MCF 10A (cell line): Measurements from ENCODE around the gene GEMIN2. TPM values are rescaled to one million over a fixed set of nuclear protein-coding genes. Genes with fewer than 3 reads are reported as not detected.
"Not testable (repeated sequence)": the region's sequence is repeated elsewhere in the genome, so short reads cannot be mapped to it uniquely, and the experiment has no call there.

Experiments used
- BruUV-seq: library from RNA; stranded (reverse); fragments of 400-500 nt; replicated peaks from 2 replicates; lab custom pipeline; 2021; lab: Mats Ljungman, UMichigan
- CTCF ChIA-PET: fragments of 300-600 bp; sonication (Branson Sonifier 250); formaldehyde crosslinking; extraction: SDS; loops from one replicate; lab custom pipeline; 2021; ENCODE audit warnings: antibody characterized with exemption, inconsistent platforms; lab: Yijun Ruan, JAX
- POLR2A ChIA-PET: fragments of 300-600, 350-650 bp; sonication (Branson Sonifier 250); formaldehyde crosslinking; extraction: SDS; loops from one replicate; lab custom pipeline; 2020; ENCODE audit warnings: antibody characterized with exemption, inconsistent platforms; lab: Yijun Ruan, JAX
- DNase-seq: peaks from one replicate; pipeline ENCODE4 v3.0.0-alpha.2; 2018; ENCODE audit not compliant: unreplicated experiment
- H3K27ac Mint-ChIP-seq: one replicate; pipeline ENCODE4 v1.8.0; 2022; ENCODE audit warnings: mild to moderate bottlenecking, low read depth, mixed read lengths; ENCODE audit not compliant: unreplicated experiment
- H3K27me3 Mint-ChIP-seq: one replicate; pipeline ENCODE4 v1.8.0; 2022; ENCODE audit warnings: mixed read lengths; ENCODE audit not compliant: insufficient read depth, unreplicated experiment
- H3K36me3 Mint-ChIP-seq: one replicate; pipeline ENCODE4 v1.8.0; 2022; ENCODE audit warnings: mild to moderate bottlenecking, moderate library complexity, mixed read lengths; ENCODE audit not compliant: insufficient read depth, unreplicated experiment
- H3K4me1 Mint-ChIP-seq: one replicate; pipeline ENCODE4 v1.8.0; 2022; ENCODE audit warnings: mixed read lengths; ENCODE audit not compliant: insufficient read depth, unreplicated experiment
- H3K4me3 Mint-ChIP-seq: one replicate; pipeline ENCODE4 v1.8.0; 2022; ENCODE audit warnings: mild to moderate bottlenecking, moderate library complexity, mixed read lengths; ENCODE audit not compliant: unreplicated experiment
- H3K9me3 Mint-ChIP-seq: one replicate; pipeline ENCODE4 v1.8.0; 2022; ENCODE audit warnings: mixed read lengths; ENCODE audit not compliant: unreplicated experiment
- intact Hi-C: fragments of 100-400 bp; cut with micrococcal nuclease; formaldehyde crosslinking; loops from 2 replicates; pipeline ENCODE4 v1.14.1; 2022
- total RNA-seq: library from RNA; stranded (reverse); gene quantifications from 2 replicates; pipeline ENCODE4 v1.2.3, GENCODE V29; 2022
- TF ChIP-seq, protein P1 (sequence below): fragments of 200-600 bp; IDR thresholded peaks from one replicate; pipeline ENCODE4 v1.8.0; 2022; ENCODE audit warnings: antibody characterized with exemption, mild to moderate bottlenecking; ENCODE audit not compliant: unreplicated experiment

The GEMIN2 gene
- total RNA-seq, 1 experiment from 2014 or later, result 23.4 TPM

DNA sequence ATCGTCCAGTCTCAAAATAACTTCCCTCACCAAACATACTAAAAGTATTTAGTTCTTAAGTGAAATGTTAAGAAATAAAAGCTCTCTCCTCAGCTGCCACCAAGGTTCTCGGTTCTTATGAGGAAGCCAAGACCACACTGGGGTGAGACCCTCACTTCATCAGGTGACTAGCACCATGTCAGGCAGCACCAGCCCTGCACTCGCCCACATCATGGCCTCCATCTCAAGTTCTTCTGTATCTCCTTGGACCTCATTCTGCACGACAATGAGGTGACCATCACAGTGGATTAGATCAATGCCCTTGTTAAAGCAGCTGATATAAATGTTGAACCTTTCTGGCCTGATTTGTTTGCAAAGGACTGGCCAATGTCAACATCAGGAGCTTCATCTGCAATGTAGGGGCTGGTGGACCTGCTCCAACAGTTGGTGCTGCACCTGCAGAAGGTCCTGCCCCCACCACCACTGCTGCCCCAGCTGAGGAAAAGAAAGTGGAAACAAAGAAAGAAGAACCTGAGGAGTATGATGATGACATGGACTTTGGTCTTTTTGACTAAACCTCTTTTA lies 23.5 kb upstream of the GEMIN2 start:
- no peak overlapping the region for H3K4me3 Mint-ChIP-seq
- peaks cover 9% of the 10 kb centered on the region for H3K4me1 Mint-ChIP-seq
- H3K36me3 Mint-ChIP-seq, result peaks cover 76% of the 10 kb centered on the region
- DNase-seq, result no peak
- intact Hi-C loops, result no loop called here
- TF ChIP-seq, protein P1, sequence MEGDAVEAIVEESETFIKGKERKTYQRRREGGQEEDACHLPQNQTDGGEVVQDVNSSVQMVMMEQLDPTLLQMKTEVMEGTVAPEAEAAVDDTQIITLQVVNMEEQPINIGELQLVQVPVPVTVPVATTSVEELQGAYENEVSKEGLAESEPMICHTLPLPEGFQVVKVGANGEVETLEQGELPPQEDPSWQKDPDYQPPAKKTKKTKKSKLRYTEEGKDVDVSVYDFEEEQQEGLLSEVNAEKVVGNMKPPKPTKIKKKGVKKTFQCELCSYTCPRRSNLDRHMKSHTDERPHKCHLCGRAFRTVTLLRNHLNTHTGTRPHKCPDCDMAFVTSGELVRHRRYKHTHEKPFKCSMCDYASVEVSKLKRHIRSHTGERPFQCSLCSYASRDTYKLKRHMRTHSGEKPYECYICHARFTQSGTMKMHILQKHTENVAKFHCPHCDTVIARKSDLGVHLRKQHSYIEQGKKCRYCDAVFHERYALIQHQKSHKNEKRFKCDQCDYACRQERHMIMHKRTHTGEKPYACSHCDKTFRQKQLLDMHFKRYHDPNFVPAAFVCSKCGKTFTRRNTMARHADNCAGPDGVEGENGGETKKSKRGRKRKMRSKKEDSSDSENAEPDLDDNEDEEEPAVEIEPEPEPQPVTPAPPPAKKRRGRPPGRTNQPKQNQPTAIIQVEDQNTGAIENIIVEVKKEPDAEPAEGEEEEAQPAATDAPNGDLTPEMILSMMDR, result no peak
- H3K27ac Mint-ChIP-seq, result no peak overlapping the region
- H3K9me3 Mint-ChIP-seq, result no peaks in the 10 kb centered on the region
- no TSS peak for BruUV-seq
- no peaks in the 10 kb centered on the region for H3K27me3 Mint-ChIP-seq
- ChIA-PET CTCF (interaction anchor here (0.6 kb wide), 2 partner anchors 11 to 240 kb away, joined by 3 to 5 read pairs; no protein-coding TSS in a partner anchor), POLR2A (no interaction called here)

DNA sequence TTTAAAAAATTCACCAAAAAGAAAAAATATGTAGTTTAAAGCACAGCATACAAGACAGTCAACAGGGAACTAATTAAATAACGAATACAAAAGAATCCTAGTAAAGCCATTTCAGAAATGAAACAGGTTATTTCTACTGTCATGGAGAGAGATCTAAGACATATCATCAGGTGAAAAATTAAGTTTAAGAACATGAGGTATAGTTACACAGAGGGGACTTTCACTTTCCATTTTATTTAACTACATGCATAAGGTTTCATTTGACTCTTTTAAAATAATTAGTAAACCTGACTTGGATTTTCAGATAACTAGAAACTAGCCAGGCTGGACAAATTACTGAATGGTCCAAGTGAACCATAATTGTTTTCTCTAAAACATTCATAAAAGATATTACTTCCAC lies 22.4 kb upstream of the GEMIN2 start:
- no peaks in the 10 kb centered on the region for H3K9me3 Mint-ChIP-seq
- no peak overlapping the region for H3K27ac Mint-ChIP-seq
- CTCF ChIA-PET, result no interaction called here
- H3K27me3 Mint-ChIP-seq, result no peaks in the 10 kb centered on the region
- BruUV-seq, result no TSS peak
- peaks cover 9% of the 10 kb centered on the region for H3K4me1 Mint-ChIP-seq
- TF ChIP-seq, protein P1, result no peak
- intact Hi-C loops, result no loop called here
- DNase-seq, result no peak
- peaks cover 72% of the 10 kb centered on the region for H3K36me3 Mint-ChIP-seq
- H3K4me3 Mint-ChIP-seq, result no peak overlapping the region
- POLR2A ChIA-PET, result no interaction called here

DNA sequence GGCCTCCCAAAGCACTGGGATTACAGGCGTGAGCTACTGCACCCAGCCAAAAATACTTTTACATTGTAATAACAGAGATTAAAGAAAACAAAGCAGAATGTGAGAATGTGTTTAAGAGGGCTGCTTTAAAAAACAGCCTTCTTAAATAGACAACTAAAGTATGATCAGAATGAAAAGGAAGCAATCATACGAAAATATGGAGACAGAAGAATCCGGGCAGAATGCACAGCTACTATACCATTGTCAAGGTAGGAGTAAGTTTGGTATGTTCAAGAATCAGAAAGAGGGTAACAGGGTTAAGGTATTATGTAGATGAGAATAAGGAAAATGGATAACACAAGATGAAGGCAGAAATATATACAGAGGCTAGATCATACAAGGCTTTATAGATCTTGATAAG lies 19.6 kb upstream of the GEMIN2 start:
- no peak for DNase-seq
- intact Hi-C loops, result no loop called here
- no peak overlapping the region for H3K4me3 Mint-ChIP-seq
- no peaks in the 10 kb centered on the region for H3K9me3 Mint-ChIP-seq
- H3K4me1 Mint-ChIP-seq, result peaks cover 21% of the 10 kb centered on the region
- no peaks in the 10 kb centered on the region for H3K27me3 Mint-ChIP-seq
- no peak overlapping the region for H3K27ac Mint-ChIP-seq
- TF ChIP-seq, protein P1, result no peak
- H3K36me3 Mint-ChIP-seq, result peaks cover 73% of the 10 kb centered on the region
- CTCF ChIA-PET, result interaction anchor here (0.6 to 1.4 kb wide), 4 partner anchors 13 to 332 kb away, joined by 3 to 5 read pairs (median 3); no protein-coding TSS in a partner anchor
- no TSS peak for BruUV-seq
- POLR2A ChIA-PET, result interaction anchor here (0.6 to 1.3 kb wide), 3 partner anchors 8 to 19 kb away, joined by 3 to 5 read pairs (median 4); partner anchors contain the start of genes GEMIN2 and SEC23A

DNA sequence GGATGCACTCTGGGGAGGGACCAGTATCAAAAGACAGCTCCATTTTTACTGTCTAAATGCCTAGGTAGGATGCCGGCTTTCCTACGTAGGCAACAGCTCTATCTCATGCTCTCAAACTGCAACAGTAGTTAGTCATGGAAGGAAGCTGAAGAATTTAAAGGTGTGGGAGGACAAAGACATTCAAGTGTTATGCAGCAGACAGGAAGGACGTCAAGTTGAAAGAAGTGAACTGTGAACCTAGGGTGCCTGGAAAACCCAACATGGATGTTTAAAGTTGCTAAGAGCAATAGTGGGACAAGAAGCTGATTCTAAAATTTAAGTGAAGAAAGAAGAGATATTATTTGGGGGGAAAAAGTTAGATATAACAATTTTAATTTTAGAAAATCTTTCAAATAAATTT lies 17.0 kb upstream of the GEMIN2 start:
- Mint-ChIP-seq H3K27ac (peak overlapping the region; percentile 63), H3K9me3 (no peaks in the 10 kb centered on the region), H3K4me1 (peaks cover 28% of the 10 kb centered on the region), H3K36me3 (peaks cover 53% of the 10 kb centered on the region), H3K27me3 (no peaks in the 10 kb centered on the region), H3K4me3 (peak overlapping the region; percentile 1)
- no TSS peak for BruUV-seq
- TF ChIP-seq, protein P1, result no peak
- ChIA-PET POLR2A (interaction anchor here (0.7 to 1.3 kb wide), 3 partner anchors 17 to 335 kb away, joined by 3 to 8 read pairs (median 5); partner anchors contain the start of genes FBXO33 and GEMIN2), CTCF (interaction anchor here (0.6 to 1.1 kb wide), 3 partner anchors 9 to 334 kb away, joined by 3 to 5 read pairs (median 4); no protein-coding TSS in a partner anchor)
- peak; percentile 47 for DNase-seq
- intact Hi-C loops, result no loop called here

DNA sequence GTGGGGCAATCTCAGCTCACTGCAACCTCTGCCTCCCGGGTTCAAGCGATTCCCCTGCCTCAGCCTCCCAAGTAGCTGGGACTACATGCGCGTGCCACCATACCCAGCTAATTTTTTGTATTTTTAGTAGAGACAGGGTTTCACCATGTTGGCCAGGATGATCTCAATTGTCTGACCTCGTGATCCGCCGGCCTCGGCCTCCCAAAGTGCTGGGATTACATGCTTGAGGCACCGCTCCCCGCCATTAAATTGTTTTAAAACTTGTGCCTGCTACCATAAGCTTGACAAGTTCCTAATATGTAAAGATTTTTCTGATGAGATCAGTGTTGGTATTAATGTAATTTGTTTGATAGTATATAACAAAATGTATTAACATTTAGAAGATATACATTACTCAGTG lies 14.9 kb upstream of the GEMIN2 start:
- H3K27me3 Mint-ChIP-seq, H3K27ac Mint-ChIP-seq, H3K9me3 Mint-ChIP-seq, BruUV-seq, intact Hi-C loops, H3K4me3 Mint-ChIP-seq, DNase-seq: not testable (repeated sequence)
- Mint-ChIP-seq H3K36me3 (peaks cover 38% of the 10 kb centered on the region), H3K4me1 (peaks cover 35% of the 10 kb centered on the region)
- CTCF ChIA-PET, result interaction anchor here (0.8 kb wide), 1 partner anchor 91 kb away, joined by 4 read pairs; no protein-coding TSS in a partner anchor
- POLR2A ChIA-PET, result interaction anchor here (0.6 to 1.9 kb wide), 7 partner anchors 13 to 1362 kb away, joined by 3 to 7 read pairs (median 3); partner anchors contain the start of gene GEMIN2
